HG02885 (cell line): ENCODE measurements around the gene TEAD3.

ENCODE experiments used
- ATAC-seq: cut with Tn5 transposase; IDR thresholded peaks from one replicate; pipeline ENCODE4 v1.9.1; 2021; ENCODE audit warnings: mild to moderate bottlenecking; ENCODE audit not compliant: unreplicated experiment, poor library complexity

The TEAD3 gene

DNA sequence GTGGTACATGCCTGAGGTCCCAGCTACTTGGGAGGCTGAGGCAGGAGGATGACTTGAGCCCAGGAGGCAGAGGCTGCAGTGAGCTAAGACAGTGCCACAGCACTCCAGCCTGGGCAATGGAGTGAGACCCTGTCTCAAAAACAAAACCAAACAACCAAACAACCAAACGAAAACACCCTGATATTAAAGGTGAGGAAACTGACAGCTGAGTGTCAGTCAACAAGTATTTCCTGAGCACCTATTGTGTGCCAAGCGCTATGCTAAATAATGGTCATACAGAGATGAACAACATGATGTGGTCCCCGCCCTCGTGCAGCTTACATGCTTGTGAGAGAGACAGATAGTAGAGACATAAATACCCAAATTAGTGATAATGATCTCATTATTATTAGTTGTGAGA lies 17.7 kb upstream of the TEAD3 start:
- no peak for ATAC-seq

DNA sequence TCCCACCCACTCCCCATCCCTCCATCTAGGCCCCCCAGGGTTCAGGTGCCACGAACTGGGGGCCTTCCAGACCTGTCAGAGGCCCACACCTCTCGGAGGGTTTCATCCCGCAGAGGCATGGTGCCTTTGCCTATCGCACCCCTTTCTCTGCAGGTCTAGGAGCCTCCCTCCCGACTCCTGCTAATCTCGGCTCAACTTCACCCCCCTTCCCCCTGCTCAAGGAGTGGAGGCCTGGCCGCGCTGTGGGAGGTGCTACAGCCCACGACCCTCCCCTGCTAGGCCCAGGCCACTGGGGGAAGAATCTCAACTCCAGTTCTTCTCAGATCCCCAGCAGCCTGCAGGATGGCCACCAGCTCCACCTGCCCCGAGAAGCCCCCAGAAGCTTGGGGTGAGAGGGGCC lies 15.9 kb upstream of the TEAD3 start, which contains the start of gene TULP1:
TSS of gene TULP1 (minus strand) at position 157 of the 400 bp plus-strand sequence. CDS start at position 119, 38 bp downstream.
- ATAC-seq: no peak

DNA sequence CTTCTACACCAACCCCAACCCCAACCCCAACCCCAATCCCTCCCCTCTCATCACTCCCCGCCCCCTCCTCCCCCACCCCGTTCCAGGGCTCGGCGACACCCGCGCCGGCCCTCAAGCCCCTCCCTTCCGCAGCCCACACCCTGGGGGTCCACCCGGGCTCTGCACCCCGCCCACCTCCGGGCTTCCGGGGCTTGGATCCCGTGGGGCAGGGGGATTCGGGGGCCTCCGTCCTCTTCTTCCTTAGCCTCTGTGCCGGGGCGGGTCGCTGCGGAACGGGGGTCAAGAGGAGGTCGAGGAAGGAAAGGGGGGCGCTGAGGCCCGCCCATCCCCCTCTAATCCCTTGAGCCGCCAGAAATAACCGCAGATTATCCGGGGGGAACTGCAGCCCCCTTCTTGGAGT lies 15.1 kb upstream of the TEAD3 start:
- no peak for ATAC-seq

DNA sequence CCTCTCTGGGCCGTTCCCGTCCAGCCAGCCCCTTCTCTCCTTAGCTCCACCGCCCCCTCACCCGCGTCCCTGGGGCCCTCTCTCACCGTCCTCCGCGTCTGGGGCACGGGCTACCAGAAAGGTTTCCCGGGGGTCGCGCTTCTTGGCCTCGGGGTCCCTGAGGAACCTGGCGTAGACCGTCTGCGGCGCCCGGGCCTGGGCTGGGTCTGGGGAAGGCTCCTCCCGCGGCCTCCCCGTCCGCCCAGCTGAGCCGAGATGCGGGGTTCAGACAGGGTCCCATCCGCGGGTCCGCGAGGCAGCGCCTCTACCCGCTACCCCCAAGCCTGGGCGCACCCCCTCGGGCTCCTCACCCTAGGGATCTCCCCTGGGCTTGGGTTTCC lies 14.7 kb upstream of the TEAD3 start:
- ATAC-seq: no peak

DNA sequence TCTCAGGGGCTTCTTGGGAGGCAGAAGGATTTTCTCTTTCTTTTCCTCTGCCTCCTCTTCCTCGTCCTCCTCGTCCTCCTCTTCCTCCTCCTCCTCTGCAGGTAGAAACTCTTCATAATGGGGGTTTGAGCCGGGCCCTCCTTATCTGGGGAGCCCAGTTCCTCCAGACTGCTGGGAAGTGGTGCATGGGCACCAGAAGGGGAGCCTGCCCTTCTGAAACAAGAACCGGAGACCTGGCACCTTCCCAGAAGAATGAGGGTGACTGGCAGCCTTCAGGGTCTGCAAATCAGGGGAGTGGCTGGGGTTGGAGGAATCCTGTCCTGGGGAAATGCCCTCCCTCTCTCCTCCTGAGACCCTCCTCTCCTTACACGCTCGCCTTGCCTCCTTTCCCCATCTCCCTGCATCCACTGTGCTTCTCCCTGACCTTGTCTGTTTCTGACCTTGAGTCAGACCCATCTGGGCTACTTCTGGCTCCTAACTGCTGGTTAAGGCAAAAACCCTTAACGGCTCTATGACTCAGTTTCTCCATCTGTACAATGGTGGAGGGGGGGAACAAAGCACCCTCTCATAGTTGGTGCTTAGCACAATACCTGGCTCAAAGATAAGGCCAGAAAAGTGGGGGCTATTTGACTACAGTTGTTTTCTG lies 14.2 kb upstream of the TEAD3 start:
- ATAC-seq: no peak

DNA sequence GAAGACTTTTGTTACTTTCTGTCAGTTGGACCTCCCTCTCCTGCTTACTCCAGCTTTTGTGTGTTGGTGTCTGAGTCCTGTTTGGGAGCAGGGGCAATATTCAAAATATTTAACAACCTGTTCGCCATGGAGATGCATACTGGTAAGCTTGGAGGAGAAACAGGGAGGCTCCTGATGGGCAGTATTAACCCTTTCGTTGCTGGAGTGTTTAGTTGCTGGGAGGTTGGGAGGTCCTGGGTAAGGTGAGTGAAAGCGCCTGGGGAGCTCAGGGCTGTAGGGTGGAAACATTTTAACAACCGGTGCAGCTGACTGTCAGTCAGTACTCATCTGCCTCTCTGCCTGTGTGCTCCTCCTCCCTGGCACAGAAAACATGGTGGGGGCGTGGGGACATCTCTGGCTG lies 11.7 kb upstream of the TEAD3 start:
- no peak for ATAC-seq

DNA sequence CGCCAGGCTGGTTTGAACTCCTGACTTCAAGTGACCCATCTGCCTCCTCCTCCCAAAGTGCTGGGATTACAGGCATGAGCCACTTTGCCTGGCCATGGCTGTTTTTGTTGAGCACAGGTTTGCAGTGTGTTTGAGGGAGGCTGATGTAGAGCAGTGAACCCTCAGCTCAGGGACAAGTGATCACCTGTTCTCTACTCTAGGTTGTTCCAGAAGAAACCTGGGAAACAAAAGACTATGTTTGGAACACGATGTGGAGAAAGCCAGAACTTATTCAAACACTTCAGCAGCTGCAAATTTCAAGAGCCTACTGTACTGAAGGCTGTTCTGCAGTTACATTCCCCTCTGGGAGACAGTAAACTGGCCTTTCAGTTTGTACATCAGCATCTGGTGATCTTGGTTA lies 11.1 kb upstream of the TEAD3 start:
- no peak for ATAC-seq

DNA sequence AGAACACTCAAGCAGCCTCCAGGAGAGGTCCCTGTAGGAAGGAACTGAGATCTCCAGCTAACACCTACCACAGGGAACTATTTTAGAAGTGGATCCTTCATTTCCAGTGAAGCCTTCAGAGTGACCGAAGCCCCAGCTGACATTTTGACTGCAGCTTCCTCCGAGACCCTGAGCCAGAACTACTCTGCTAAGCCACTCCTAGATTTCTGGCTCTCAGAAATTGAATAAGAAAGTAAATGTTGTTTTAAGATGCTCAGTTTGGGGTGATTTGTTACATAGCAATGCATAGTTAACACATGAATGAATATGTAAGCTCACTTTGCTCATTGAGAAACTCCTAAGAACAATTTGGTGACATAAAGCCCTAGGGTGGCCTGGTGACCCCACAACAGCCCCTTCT lies 10.3 kb upstream of the TEAD3 start:
- ATAC-seq: no peak

DNA sequence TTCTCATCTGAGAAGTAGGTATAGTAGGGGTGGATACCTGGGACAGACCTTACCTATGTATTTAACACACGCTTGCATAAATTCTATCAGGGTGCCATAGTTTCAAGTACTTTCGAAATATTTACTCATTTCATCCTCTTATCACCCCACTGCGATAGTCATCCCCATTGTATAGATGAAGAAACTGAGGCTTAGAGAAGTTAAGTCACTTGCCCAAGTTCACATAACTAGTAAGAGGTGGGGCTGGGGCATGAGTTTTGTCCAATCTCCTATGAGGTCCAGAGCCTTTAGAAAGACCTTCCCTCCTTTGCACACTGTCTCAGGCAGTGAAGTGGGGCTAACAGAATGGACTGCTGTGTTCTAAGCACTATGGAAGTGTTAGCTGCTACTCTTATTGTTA lies 9.7 kb upstream of the TEAD3 start:
- ATAC-seq: no peak

DNA sequence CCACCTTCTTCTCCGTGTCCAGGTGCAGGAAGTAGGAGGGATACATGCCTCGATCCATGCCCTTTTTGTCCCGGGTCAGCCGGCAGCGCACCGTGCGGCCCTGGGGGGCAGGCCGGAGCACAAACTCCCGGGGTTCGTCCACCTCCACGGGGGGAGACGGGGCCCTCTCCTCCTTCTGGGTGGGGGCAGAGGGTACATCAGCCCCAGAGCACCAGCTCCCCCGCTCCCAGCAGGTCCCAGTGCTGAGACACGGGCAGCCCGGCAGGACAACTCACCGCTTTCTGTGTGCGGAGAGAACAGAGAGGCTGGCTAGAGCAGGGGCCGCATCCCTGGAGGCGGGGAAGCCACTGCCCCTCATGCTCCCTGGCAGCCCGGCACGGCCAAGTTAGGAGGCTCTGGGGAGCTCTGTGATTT lies 9.1 kb upstream of the TEAD3 start:
- ATAC-seq: no peak

DNA sequence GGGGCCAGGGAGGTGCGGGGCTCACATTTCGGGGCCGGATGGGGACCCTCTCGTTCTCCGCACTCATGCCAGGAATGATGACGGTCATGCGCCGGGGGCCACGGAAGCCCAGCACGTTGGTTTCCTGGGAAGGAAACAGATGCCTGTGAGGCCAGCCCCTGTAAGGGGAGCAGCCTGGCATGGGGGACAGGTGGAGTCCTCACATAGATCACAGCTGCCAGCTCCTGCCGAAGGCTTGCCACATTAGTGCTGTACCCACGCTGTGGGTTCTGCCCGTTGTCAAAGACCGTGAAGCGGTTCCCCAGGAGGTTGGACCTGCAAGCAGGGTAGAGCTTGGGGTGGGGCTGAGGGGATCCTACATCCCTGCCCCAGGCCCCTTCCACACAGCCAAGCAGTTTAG lies 6.7 kb upstream of the TEAD3 start:
- no peak for ATAC-seq

DNA sequence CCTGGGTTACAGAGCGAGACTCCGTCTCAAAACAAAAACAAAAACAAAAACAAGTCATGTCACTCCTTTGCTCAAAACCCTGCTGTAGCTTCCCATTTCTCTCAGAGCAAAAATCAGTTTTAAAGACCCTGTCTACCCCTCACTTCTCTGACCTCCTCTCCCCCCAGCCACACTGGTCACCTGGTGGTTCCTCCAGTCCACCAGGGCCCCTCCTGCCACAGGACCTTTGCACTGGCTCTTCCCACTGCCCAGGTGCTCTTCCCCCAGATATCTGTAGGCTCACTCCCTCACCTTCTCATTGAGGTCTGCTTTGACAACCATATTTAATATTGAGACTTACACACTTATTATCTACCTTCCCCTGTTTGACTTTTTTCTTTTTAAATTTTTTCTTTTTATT lies 4.9 kb upstream of the TEAD3 start:
- ATAC-seq: no peak

DNA sequence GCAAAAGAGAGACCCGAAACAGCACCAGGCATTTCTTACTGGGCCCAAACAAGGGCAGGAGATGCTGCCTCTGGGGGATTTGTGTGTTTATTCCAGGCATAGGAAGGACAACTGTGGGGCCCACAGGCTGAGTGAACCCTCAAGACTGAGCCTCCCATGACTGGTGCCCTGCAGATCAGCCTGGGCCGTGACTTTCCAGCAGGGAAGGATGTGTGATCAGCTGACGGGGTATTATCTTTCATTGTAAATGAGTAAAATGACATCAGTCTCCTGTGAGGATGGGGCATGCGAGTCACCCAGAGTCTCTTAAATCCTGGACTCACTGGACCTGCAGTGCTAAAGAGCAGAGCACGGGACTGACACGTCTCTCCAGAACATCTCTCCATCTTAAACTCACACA lies 3.9 kb upstream of the TEAD3 start:
- no peak for ATAC-seq

DNA sequence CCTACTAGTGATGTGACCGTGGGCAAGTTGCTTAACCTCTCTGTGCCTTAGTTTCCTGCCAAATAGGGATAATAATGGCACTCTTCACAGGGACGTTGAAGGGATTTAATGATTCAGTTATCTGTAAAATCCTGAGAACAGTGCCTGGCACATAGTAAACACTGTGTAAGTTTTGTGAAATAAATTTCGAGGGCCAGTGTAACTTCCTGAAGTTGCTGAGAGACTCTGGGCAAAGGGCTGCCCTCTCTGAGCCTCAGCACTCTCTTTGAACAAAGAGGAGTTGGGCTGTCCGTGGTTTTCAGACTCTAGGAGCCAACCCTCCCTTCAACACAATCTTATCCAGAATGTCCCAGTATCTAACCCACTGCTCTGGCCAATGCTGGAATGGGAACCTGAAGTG lies 2.5 kb upstream of the TEAD3 start:
- no peak for ATAC-seq

DNA sequence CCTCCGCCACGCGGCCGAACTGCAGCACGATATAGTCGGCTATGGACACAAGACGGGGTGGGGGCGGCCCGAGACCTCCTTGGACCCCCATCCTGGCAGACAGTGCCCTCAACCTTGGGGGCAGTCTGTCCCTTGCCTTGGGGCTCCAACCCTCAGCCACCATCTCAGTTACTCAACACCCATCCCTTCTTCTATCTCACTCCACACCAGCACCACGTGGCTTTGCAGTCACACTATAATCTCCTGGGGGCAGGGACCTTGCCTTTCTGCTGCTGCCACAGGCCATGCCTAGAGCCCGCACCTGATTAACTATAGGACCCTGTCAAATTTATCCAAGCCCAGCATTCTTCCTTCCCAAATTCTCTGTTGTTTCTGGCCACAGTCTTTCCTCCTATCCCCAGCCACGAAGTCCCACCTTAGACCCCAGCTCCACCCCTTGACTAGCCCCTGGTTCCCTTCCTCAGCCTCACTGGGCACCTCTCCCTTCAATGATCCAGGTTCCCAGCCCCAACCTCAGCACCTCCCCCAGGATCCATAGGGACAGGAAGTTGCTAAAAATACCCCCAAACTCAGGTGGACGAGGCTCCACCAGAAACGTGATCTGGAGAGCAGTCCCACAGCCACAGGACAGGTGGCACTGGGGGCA lies 1.7 kb upstream of the TEAD3 start:
- no peak for ATAC-seq

DNA sequence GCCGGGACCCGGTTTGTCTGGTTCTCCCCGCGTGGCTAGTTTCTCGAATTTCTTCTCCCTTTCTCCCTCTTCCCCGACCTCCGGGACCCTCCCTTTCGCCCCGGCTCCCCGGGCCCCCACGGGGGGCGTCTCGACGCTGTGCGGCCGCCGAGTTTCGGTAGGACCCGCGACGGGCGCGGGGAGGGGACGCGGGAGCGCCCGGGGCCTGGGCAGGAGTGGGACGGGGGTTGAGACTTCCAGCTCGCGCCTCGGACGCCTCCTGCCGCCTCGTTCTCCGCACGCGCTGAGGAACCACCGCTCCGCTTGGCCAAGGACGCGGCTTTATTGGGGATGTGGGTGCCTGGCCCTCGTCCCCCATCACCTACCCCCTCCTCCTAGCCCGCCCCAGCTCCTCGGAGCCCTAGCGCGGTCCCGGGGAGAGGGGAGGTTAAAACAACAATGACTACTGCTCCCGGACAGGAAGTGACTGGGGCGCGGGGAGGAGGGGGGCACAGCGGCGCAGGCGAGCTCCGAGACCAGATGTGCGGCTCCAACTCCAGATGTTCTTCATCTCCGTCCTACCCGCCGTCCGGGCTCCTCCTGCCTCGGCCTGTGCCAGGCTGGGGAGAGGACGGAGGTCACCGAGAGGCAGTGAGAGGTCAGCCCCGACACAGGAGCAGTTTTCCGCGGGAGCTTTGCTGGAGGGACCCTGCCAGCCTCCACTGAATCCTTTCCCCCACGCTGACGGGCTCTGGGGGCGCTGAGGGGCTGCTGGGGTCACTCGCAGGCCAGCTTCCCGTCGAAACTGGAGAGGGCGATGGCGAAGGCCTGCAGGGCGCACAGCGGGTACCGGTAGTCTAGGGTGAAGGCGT lies 917 bp upstream of the TEAD3 start:
- ATAC-seq: no peak

DNA sequence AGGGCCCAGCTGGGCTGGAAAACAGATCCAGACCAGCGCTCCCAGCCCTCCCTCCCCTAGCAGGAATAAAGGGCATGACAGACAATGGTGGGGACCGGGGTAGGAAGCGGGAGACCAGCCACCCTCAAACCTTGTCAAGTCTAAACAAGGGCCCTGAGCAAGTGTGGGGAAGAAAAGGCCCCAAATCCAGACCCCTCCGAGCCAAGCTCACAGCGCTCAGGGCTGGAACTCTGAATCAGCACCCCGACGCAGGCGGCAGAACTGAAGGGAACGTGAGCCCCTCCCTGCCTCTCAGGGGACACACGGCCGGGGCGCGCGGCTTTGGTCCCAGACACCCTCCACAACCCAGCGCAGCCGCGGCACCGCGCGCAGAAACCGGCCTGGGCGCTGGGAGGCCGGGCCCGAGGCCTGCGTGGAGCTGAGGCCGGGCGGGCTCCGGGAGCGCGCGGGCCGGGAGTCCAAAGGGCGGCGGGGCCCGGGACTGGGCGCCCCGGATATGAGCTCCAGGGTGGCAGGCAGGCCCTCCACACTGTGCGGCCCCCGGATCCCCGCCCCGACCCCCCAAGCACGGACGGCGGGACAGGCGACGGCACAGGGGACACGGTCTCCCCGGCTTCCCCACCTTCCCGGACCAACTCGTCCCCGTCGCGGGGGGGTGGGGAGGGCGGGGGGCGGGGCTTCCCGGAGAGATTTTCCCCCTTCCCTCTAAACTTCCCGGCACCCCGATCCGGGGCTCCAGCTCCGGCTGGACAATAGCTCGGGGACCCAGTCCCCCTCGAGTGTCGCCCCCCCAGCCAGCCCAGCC lies 641 bp downstream of the TEAD3 start:
- ATAC-seq: no peak

DNA sequence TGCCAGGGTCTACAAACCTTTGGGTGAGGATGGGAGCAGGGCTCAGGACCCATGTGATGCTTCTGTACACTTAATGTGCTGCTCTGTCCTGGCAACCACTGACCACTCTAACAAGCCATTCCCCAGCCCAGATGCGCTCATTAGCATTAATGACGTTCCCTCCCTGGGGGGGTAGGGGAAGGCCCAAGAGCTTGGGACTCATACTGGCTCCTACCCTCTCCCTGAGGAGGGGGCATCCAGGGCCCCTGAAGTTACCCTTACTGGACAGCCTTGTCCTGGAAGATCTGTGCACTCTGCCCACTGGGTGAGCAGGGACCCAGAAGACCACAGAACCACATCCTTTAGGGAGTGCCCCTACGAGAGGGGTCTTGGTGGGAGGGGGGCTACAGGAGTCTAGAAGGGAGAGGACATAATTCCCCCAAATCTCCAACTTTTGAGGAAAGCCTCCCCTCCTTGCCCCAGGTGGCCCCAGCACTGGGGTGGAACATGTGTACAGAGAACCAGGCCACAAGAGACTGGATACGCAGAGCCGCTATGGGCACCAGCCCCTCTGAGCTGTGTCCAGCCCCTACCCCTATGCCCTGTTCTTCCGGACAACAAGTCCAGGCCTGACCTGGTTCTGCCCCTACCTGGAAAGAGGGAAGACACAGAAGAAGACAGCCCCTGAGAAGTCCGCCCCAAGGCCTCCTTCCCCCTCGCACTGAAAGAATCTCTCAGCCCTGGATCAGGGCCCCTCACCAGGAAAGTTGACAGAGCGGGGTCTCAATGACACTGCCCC lies 1.4 kb downstream of the TEAD3 start:
- ATAC-seq: no peak

DNA sequence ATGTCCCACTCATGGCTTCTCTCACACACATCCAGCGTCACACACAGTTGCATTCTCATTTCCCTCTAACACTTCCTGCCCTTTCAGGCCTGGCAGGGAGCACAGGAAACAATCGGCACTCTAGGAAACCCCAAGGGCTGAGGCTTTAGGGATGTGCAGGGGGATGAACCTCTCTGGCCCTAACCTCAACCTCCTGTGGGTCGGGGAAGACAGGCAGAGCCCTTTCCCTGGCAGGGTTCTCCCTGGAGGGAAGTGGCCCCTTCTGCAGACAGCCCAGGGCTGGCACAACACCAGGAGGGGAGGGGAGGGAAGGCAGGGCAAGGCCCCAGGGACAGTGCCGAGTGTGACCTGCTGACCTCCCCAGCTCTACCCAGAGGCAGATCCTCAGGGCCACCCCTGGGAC lies 2.7 kb downstream of the TEAD3 start:
- no peak for ATAC-seq
